Natural killer cell (primary cell): Measurements from ENCODE around the gene ELMOD3. TPM values are rescaled to one million over a fixed set of nuclear protein-coding genes. Genes with fewer than 3 reads are reported as not detected.

Source experiments
- ATAC-seq, 3 donors: fragments of 150-1000 bp in 2 of 3; fragments of 200-7000 bp in 1 of 3; cut with Tn5 transposase; 1 replicate in 1 of 3; 2 replicates in 2 of 3; pipeline ENCODE4 v1.10.0; 2021; ENCODE audit warnings: mild to moderate bottlenecking in 2 of 3, moderate library complexity in 2 of 3
- DNase-seq, 2 donors: peaks; one replicate each; pipeline versions ENCODE4 v3.0.0 to v3.0.0-alpha.2; 2013 to 2021; ENCODE audit warnings: mixed read lengths in 1 of 2
- H3K27ac ChIP-seq: one replicate; pipeline ENCODE4 v1.5.1; 2013; ENCODE audit warnings: mild to moderate bottlenecking, low read length
- H3K27me3 ChIP-seq: one replicate; pipeline ENCODE4 v1.6.1; 2013; ENCODE audit warnings: low read length; ENCODE audit not compliant: control insufficient read depth, insufficient read depth
- H3K36me3 ChIP-seq: one replicate; pipeline ENCODE4 v1.6.1; 2013; ENCODE audit warnings: low read length; ENCODE audit not compliant: control insufficient read depth, insufficient read depth
- H3K4me1 ChIP-seq: one replicate; pipeline ENCODE4 v1.6.1; 2013; ENCODE audit warnings: low read length; ENCODE audit not compliant: control insufficient read depth, insufficient read depth
- H3K4me3 ChIP-seq: one replicate; pipeline ENCODE4 v1.5.1; 2013; ENCODE audit warnings: low read length
- H3K9me3 ChIP-seq: one replicate; pipeline ENCODE4 v1.6.1; 2013; ENCODE audit warnings: low read length; ENCODE audit not compliant: control insufficient read depth, insufficient read depth
- H3K27ac Mint-ChIP-seq, 2 donors: one replicate each; pipeline ENCODE4 v1.8.0; 2022; ENCODE audit warnings: mild to moderate bottlenecking in 2 of 2, mixed read lengths in 2 of 2, moderate library complexity in 1 of 2
- H3K27me3 Mint-ChIP-seq, 2 donors: one replicate each; pipeline ENCODE4 v1.8.0; 2022; ENCODE audit warnings: low read depth in 2 of 2, mixed read lengths in 2 of 2
- H3K36me3 Mint-ChIP-seq: one replicate; pipeline ENCODE4 v1.8.0; 2022; ENCODE audit warnings: mixed read lengths
- H3K4me1 Mint-ChIP-seq, 2 donors: one replicate each; pipeline ENCODE4 v1.8.0; 2022; ENCODE audit warnings: mixed read lengths in 2 of 2
- H3K4me3 Mint-ChIP-seq: one replicate; pipeline ENCODE4 v1.8.0; 2022; ENCODE audit warnings: mild to moderate bottlenecking, moderate library complexity, mixed read lengths
- H3K9me3 Mint-ChIP-seq, 2 donors: one replicate each; pipeline ENCODE4 v1.8.0; 2022; ENCODE audit warnings: mixed read lengths in 2 of 2
- CTCF ChIP-seq: fragments of 200-600 bp; IDR thresholded peaks from one replicate; pipeline ENCODE4 v1.8.0; 2022; ENCODE audit warnings: antibody characterized with exemption
- WGBS: methylation state at CpG from one replicate; pipeline ENCODE4 v1.1.7; 2013; ENCODE audit warnings: missing lambda C conversion rate; ENCODE audit not compliant: insufficient coverage; 5-methylcytosine and 5-hydroxymethylcytosine counted together
- intact Hi-C: fragments of 100-400 bp; cut with micrococcal nuclease; formaldehyde crosslinking; loops from one replicate; pipeline ENCODE4 v1.14.2; 2022
- total RNA-seq, 4 donors: library from RNA; stranded (reverse); fragments of 120-200 nt in 1 of 4; gene quantifications; one replicate each; pipeline versions ENCODE4 v1.2.3 to v1.2.4, GENCODE V29; 2013 to 2022

ELMOD3 gene
- total RNA-seq, 3 donors from 2014 or later (not counting 1 experiment from before 2014, with no cell fraction given): 22.4 to 33.9 (median 24.8) TPM

- H3K27ac ChIP-seq: no peak overlapping the region
- H3K4me1 Mint-ChIP-seq: peaks cover 8 to 22% of the 10 kb centered on the region in 2 donors
- WGBS: 56% methylated on average over 5 of the region's 5 CpGs
- TF ChIP-seq CTCF: no peak
- DNase-seq: no peak
- H3K9me3 Mint-ChIP-seq: no peaks in the 10 kb centered on the region
- H3K36me3 ChIP-seq: no peaks in the 10 kb centered on the region
- H3K27me3 ChIP-seq: no peaks in the 10 kb centered on the region
- H3K4me1 ChIP-seq: peaks cover 24% of the 10 kb centered on the region
- H3K4me3 ChIP-seq: no peak overlapping the region
- H3K4me3 Mint-ChIP-seq: no peak overlapping the region
- H3K36me3 Mint-ChIP-seq: no peaks in the 10 kb centered on the region
- no peak for ATAC-seq
- no peak overlapping the region for H3K27ac Mint-ChIP-seq
- intact Hi-C loops: no loop called here
- no peaks in the 10 kb centered on the region for H3K9me3 ChIP-seq
- H3K27me3 Mint-ChIP-seq: no peaks in the 10 kb centered on the region
Measured at GRCh38 chr2:85423525-85423924, 69.0 kb downstream of the ELMOD3 start.

- Histone ChIP-seq H3K4me3 (no peak overlapping the region), H3K27ac (no peak overlapping the region), H3K4me1 (peaks cover 9% of the 10 kb centered on the region), H3K9me3 (no peaks in the 10 kb centered on the region), H3K36me3 (no peaks in the 10 kb centered on the region), H3K27me3 (no peaks in the 10 kb centered on the region)
- Mint-ChIP-seq H3K36me3 (no peaks in the 10 kb centered on the region), H3K27me3 (no peaks in the 10 kb centered on the region), H3K9me3 (no peaks in the 10 kb centered on the region), H3K4me3 (no peak overlapping the region), H3K4me1 (peaks cover 4 to 15% of the 10 kb centered on the region in 2 donors), H3K27ac (no peak overlapping the region)
- 90% methylated on average over 3 of the region's 3 CpGs for WGBS
- TF ChIP-seq CTCF: no peak
- intact Hi-C loops: no loop called here
- ATAC-seq: no peak
- no peak for DNase-seq
Measured at GRCh38 chr2:85425588-85425987, 71.0 kb downstream of the ELMOD3 start.

GRCh38 chr2:85427300-85427835, 72.8 kb downstream of the ELMOD3 start:
- Mint-ChIP-seq H3K27me3 (no peaks in the 10 kb centered on the region), H3K9me3 (no peaks in the 10 kb centered on the region), H3K27ac (no peak overlapping the region), H3K4me3 (no peak overlapping the region), H3K4me1 (peaks cover 0 to 5% of the 10 kb centered on the region in 2 donors), H3K36me3 (no peaks in the 10 kb centered on the region)
- intact Hi-C loops: no loop called here
- Histone ChIP-seq H3K4me3 (no peak overlapping the region), H3K27me3 (no peaks in the 10 kb centered on the region), H3K27ac (no peak overlapping the region), H3K36me3 (no peaks in the 10 kb centered on the region), H3K4me1 (peaks cover 3% of the 10 kb centered on the region), H3K9me3 (no peaks in the 10 kb centered on the region)
- ATAC-seq: no peak
- no peak for DNase-seq
- WGBS: 80% methylated on average over 3 of the region's 3 CpGs
- TF ChIP-seq CTCF: no peak

GRCh38 chr2:85428343-85428881, 73.8 kb downstream of the ELMOD3 start:
- Mint-ChIP-seq H3K4me1 (peaks cover 0 to 5% of the 10 kb centered on the region in 2 donors), H3K27ac (no peak overlapping the region), H3K9me3 (no peaks in the 10 kb centered on the region), H3K36me3 (no peaks in the 10 kb centered on the region), H3K4me3 (no peak overlapping the region), H3K27me3 (no peaks in the 10 kb centered on the region)
- no peak for ATAC-seq
- Histone ChIP-seq H3K4me1 (peaks cover 3% of the 10 kb centered on the region), H3K4me3 (no peak overlapping the region), H3K27ac (peak overlapping the region; percentile 15), H3K27me3 (no peaks in the 10 kb centered on the region), H3K9me3 (no peaks in the 10 kb centered on the region), H3K36me3 (no peaks in the 10 kb centered on the region)
- DNase-seq: no peak
- 62% methylated on average over 7 of the region's 7 CpGs for WGBS
- intact Hi-C loops: no loop called here
- TF ChIP-seq CTCF: no peak
